Germinal center (tissue), 1 donor: ENCODE measurements around the gene PHF24.
A peak's percentile ranks its signal among the peaks of the same experiment; 100 is the strongest.
"Not testable (repeated sequence)": the region's sequence is repeated elsewhere in the genome, so short reads cannot be mapped to it uniquely, and the experiment has no call there.

Experiments
- DNase-seq: peaks from one replicate; pipeline ENCODE4 v3.0.0; 2012; ENCODE audit warnings: mixed read lengths, low spot score

The PHF24 gene

GRCh38 chr9:34957492-34958410, at the start of gene PHF24:
Gene PHF24 (plus strand): TSS chr9:34958285. CDS start chr9:34971299, 13,014 bp downstream.
- peak; percentile 14 for DNase-seq

GRCh38 chr9:34927061-34927460, 31.0 kb upstream of the PHF24 start:
- no peak for DNase-seq

DNA sequence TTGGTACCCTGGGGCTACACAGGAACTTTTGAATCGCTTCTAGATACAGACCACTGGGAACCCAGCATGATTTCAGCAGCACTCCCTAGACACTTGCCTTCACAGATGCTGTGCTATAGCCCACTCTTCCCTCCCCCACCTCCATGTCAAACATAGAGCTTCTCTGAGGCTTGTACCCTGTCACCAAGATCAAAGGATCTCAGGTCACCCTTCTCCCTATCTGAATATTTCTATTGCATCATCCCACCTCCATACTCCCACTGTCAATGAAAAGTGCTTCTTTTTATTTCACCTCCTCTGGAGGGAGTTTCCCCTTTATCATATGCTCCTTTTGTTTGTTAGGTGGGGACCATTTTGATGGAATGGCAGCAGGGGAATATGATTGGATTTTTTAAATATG, 29.2 kb upstream of the PHF24 start:
- DNase-seq = no peak

DNA sequence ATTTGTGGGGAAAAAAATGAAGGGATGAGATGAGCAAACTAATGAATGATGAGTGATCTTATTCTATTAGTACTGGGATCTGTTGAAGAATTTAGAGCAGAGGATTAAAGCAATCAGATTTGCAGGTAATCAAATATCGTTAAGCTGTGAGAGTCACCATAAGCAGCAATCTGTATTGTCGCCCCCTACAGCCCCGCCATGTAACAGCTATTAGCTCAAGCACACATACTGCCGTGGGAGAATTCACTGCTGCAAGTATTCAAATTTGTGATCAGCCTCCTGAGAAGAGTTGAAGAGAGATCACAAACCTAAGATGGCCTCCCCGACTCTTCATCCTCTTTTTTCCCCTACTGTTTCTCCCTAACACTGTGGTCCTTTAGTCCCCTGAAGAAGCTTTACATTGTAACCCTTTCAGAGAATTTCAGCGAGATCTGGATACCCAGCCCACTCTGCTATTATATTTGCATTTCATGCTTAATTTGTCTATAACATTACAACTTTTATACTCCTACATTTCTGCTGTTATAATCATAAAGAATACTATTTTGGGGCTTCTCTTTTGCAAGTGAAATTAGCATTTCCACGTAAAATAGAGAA, 28.5 kb upstream of the PHF24 start:
- DNase-seq = peak; percentile 40

GRCh38 chr9:34939989-34940388, 18.1 kb upstream of the PHF24 start:
- not testable (repeated sequence) for DNase-seq

- DNase-seq = no peak
Observed at GRCh38 chr9:34948451-34948850, 9.6 kb upstream of the PHF24 start.

GRCh38 chr9:34954225-34954624, 3.9 kb upstream of the PHF24 start:
- DNase-seq = no peak

DNA sequence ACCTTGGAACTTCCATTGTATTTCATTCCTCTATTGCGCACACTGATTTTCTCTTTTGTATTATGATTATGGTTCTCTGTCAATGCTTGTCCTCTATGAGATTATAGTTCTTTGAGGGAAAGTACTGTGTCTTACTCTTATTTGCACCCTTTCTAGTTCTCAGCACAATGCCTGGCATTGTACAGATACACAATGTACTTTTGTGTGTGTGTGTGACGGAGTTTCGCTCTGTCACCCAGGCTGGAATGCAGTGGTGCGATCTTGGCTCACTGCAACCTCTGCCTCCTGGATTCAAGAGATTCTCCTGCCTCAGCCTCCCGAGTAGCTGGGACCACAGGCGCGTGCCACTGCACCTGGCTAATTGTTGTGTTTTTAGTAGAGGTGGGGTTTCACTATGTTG, 2.0 kb upstream of the PHF24 start:
- DNase-seq = not testable (repeated sequence)

DNA sequence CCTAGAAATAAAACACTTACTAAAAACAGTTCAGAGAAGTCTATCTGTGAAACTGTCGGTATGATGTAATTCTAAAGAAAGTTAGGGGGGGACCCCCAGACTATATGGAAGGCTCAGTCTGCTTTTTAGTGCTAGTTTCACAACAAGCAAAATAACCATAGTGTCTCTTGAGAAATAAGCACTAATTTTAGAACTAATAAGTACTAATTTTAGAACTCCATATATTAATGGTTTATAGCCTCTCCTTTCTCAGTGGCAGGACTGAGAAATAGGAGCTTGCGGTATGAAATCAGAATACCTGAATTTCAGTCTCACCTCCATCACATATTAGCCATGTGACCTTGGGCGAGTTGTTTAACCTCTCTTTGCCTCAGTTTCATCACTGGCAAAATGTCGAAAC, 1.4 kb upstream of the PHF24 start:
- DNase-seq = no peak

DNA sequence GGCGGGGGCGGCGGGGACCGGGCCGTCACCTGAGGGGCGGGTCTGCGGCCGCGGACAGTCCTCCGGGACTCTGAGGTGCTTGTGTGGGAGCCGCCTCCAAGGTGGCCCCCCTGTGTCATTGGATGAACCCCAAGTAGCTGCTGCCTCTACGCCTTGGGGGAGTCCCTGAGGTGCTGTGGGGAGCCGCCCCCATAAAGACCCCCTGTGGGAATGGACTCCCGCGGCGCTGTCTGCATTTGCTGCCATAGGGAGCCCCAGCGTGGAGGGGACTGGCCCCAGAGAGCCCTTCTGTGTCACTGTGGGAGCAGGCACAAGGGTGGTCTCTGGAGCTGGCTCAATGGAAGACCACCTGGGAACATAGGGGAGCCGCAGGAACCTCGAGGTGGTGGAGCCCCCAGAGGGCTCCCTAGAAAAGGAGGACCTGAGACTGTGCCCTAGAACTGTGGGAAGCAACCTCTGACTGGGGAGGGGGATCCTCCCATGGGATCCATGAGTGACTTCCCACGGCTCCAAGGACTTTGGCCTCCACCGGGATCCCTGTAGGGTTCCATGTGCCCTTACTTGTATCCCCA, 412 bp downstream of the PHF24 start:
- DNase-seq = no peak

DNA sequence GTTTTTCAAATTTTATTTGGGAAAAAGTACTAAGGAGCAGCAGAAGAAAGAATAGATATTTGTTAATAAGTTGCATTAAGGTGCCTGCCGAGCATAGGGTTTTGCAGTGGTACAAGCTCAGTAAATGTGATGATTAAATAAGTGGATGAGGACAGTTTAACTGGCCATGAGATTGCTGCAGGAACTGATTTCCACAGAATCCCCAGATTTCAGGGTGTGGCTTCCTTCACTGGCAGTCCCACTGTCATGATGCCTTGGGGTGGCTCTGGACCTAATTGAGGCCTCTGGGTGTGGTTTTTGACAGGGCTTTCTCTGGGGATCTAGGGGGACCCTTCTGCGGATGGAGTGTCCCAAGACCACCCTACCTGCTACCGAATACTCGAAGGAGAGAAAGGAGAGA, 1.4 kb downstream of the PHF24 start:
- no peak for DNase-seq

DNA sequence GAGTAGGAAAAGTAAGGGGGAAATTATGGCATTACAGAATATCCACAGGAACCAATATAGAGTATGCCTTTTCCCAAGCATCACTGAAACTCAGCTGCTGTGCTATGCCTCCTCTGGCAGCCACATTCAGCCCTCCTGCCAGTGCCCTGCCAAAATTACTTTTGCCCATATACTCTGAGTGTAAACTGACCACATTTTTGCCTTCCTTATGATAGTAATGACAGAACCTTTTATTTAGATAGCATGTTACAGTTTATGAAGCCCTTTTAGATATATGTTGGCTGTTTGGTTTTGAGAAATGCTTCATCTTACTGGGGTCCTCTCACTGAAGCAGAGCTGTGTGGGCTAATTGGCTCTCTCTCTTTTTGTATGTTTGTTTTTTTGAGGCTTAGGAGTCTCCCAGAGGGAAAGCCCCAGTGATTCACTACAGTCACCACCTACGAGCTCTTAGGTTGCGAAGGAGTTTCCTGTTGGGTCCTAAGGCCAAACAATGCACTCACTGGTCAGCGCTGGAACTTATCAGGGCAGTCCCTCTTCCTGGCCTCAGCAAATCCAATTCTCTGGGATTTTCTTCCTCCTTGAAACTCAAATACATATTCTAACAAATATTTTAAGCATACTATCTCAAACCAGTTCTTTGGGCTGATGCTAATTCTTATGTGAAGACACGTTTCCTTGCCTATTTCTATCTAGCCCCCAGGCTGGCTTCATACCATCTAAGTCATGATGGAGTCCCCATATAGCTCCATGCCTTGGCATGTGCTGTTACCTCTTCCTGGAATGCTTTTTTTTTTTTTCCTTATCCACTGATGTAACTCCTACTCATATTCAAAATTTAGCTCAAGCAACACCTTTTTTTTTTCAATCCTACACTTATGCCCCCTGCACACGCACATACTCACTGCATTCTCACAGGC, 3.7 kb downstream of the PHF24 start:
- no peak for DNase-seq

DNA sequence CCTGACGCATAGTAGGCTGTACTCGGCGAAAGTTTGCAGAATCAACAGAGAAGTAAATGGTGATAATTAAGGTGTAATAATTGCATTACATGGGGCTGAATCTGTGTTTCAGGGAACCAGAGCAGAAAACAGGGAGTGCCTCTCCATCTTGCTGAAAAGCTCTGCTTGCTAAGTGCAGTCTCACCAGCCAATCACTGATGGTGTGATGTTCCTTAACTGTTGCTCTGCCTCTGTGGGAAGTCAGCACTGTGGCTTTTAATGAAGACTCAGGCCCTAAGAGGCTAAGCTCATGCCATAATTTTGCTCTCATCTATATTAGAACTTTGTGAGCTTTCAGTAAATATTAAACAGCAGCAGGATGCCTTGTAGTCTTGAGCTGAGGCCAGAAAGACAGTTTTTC, 4.5 kb downstream of the PHF24 start:
- DNase-seq = no peak

DNA sequence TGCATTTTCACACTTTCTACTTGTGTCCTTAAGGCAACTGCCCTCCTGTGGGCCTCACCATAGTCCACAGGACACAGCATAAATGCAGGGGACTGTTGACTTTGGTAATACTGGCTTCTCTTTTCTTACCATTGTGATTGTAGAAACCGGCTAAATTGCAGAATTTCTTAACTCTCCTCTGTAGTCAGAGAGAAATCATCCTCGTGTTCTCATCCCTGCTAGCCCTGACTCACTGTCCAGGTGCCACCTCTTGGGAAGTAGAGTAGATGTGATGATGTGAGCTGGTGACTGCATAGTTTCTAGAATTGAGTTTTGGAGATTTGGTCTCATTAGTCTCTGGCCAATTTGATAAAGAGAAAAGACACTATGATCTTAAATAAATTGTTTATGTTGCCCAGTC, 5.5 kb downstream of the PHF24 start:
- no peak for DNase-seq

DNA sequence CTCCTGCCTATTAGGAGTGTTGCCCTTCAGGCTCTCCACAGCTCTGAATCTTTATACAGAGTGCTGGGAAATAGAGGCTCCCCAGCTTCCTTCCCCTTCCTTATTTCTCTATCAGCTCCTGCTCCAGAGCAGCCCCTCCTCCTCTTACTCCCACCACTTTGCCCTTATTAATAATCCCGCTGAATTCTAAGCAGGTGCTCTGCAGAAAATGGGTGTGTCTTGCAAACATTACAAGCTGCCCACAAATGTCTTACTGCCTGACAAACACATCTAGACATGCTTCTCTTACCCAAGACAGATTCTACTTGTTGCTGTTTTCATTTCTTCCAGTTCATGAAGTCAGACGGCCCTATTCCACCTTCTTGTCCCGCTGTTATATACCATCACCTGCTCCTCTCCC, 6.4 kb downstream of the PHF24 start:
- no peak for DNase-seq

GRCh38 chr9:34971146-34971811, 13.2 kb downstream of the PHF24 start:
- DNase-seq = no peak

DNA sequence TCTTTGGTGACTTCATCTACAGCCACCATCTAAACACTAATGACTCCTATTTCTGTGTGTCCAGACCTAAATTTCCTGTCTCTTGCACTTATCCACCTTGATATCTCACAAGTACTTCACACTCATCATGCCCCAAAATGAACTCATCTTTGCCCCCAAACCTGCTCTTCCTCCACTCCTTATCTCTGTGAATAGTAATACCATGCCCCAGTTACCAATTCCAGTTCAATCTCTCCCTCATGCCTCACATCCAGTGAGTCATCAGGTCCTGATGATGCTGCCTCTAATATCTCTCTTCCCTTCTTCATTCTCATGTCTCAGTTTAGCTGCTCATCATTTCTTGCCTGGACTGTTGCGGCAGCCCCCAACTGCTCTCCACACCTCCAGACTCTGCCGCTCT, 16.6 kb downstream of the PHF24 start:
- no peak for DNase-seq

DNA sequence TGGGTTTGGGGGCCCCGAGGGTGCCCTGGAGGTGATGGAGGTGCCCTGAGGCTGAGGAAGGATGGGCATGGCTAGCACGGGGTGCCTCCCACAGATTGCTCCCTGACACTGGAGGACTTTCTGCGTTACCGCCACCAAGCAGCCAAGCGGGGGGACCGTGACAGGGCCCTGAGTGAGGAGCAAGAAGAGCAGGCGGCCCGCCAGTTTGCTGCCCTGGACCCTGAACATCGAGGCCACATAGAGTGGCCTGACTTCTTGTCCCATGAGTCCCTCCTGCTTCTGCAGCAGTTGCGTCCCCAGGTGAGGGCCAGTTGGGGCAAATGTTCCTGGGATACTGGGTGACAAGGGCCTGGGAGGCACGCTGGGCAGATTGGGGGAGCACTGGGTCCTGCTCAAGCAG, 18.4 kb downstream of the PHF24 start:
- no peak for DNase-seq

GRCh38 chr9:34976992-34977391, 18.9 kb downstream of the PHF24 start:
- no peak for DNase-seq

- no peak for DNase-seq
Observed at GRCh38 chr9:34980181-34980761, 22.2 kb downstream of the PHF24 start.

GRCh38 chr9:34982361-34982760, 24.3 kb downstream of the PHF24 start:
- no peak for DNase-seq
